HG02840 (cell line): ENCODE results near the gene PAPSS1.
"Not testable (repeated sequence)": the region's sequence is repeated elsewhere in the genome, so short reads cannot be mapped to it uniquely, and the experiment has no call there.

Experiments used
- ATAC-seq: cut with Tn5 transposase; IDR thresholded peaks from one replicate; pipeline ENCODE4 v1.9.1; 2021; ENCODE audit warnings: mild to moderate bottlenecking, moderate library complexity, moderate number of reproducible peaks; ENCODE audit not compliant: unreplicated experiment, low FRiP score

The PAPSS1 gene

DNA sequence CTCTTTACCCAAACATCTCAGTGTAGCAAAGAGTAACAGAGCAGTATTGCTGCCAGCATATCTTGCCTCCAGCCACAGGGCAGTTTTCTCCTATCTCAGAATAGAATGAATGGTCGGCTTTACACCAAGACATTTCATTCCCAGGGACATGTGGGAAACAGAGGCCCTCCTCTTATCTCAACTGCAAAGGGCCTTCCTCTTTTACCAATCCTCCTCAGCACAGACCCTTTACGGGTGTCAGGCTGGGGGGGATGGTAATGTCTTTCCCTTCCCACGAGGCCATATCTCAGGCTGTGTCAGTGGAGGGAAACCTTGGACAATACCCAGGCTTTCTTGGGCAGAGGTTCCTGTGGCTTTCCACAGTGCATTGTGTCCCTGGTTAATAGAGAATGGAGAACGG, 9.0 kb upstream of the PAPSS1 start:
- not testable (repeated sequence) for ATAC-seq

DNA sequence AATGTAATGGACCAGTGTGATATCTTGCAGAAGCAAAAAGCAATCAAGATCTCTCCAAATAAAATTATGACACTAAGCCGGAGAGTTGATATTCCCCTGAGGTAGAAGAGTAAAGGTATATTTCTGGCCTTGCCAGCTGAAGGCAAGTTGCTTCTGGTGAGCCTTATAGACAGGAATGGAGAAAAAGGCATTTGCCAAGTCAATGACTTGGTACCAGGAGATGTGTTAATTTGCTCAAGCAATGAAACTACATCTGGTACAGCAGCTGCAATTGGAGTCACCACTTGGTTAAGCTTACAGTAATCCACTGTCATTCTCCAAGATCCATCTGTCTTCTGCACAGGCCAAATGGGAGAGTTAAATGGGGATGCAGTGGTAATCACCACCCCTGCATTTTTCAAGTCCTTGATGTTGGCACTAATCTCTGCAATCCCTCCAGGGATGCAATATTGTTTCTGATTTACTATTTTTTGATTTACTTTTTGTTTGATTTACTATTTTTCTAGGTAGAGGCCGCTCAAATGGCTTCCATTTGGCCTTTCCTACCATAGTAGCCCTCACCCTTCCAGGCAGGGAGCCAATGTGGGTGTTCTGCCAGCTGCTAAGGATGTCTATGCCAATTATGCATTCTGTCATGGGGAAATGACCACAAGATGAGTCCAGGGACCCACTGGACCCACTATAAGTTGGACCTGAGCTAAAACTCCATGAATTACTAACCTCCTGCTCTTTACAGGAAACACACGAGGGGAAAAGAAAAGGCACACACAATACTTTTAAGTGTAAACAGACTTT, 6.3 kb upstream of the PAPSS1 start:
- not testable (repeated sequence) for ATAC-seq

DNA sequence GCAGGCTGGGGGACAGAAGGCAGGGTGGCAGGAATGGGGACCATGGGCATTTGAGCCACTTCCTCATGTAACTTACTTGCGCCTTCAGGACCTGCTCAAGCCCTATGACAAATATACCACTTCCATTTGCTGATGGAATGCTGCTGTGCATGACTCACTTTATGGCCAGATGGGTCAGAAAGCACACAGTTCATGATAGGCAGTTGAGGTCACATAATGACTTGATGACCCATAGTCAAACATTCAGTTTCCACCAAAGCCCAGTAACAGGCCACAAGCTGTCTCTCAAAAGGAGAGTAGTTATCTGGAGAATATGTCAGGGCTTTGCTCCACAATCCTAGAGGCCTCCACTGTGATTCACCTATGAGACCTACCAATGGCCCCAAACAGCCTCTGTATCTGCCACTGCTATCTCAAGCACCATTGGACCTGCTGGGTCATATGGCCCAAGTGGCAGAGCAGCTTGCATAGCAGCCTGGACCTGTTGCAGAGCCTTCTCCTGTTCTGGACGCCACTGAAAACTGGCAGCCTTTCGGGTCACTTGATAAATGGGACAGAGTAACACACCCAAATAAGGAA, 5.3 kb upstream of the PAPSS1 start:
- ATAC-seq = no peak

DNA sequence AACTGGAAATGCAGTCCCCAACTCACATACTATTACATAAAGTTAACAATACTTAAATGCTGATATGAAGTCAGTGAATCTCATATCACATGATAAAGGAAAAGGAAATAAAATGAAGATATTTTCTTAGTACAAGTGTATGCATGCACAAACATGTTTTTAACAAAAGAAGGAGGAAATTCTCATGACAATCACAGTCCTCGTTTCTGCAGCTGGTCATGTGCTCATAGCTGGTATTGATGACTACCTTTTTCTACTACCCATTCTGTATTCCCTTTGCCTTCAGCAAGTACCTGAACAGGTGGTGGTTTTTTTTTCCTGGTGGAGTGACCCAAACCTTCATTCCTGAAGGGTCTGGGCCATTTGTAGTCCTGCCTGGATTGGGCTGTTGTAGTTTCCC, 3.3 kb upstream of the PAPSS1 start:
- not testable (repeated sequence) for ATAC-seq

DNA sequence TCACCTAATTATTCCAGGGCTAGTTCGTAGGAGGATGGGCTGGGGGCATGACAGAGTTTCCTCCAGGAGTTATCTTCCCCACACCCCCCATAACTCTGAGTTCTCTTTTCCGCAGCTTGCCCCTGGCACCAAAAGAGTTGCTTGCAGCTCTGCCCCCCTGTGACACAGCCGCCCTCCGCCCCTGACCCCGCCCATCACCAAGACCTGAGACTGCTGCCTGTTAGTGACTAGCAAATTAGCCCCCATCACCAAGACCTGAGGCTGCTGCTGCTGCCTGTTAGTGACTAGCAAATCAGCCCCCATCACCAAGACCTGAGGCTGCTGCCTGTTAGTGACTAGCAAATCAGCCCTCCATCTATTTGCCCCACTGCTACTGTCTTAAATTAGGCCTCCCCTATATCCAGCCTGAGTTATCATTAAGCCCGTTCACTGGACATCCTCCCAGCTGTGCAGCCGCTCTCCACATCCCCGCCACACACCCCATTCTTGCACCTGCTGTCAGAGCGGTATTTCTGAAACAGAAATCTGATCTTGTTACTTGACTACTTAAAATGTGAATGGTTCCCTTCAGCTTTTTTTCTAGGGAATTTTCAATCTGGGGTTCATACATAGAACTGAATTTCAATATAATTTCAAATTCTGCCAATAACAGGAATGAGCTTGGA, 1.5 kb upstream of the PAPSS1 start:
- ATAC-seq = no peak

DNA sequence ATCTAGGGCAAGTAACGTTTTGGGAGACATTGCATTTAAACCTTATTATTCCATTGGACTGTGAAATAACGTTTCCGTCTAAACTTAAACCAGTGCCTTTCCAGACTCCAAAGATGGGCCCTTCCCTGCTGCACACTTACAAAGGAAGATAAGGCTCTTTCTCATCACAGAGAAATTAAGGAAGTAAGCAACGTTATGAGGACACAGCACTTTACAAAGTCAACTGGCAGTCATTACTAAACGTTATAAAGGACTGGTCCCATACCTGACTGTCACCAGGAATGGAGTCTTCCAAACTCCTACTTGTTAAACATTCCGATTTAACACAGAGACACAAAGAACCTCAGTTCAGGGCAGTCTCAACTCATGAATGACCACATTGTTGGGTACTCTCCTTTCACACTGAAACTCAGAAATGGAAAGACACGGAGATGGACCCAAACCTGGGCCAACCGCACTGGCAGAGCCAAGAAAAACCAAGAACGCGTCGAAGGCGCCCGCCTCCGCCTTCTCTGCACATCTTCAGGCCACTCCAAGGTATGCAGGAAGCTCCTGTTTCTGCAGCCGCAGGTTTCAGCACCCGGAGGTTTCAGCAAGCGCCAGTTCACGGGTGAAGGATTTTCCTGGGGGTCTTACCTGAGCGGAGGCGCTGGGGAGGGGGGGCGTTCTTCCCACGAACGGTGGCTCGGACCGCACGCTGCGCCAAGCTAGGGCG, 670 bp downstream of the PAPSS1 start:
- peak; percentile 1 for ATAC-seq

DNA sequence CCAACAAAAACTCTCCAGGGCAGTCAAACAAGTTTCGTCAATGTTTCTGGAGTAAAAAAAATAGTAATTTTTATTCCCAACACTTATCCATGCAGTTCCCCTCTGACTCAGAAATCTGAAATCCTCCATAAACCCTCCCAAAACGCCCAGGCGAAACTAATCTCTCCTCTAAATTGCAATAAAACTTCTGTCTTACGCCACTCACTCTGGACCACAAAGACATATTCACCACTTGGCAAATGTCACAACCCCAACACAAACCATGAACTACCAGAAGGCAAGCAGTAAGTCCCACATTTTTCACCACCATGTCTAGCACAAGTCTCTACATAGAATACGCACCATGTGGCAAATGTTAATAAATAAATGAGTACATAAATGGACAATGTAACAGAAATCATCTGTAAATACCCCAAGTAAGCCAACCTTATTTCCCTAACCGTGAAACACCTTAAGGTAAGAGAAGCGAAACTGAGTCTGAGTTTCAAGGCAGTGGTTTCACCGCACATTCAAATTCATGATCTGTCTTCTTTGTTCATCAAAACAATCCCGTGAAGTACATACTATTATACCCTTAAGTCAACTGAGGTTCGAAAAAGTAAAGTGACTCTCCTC, 1.6 kb downstream of the PAPSS1 start:
- peak; percentile 25 for ATAC-seq

DNA sequence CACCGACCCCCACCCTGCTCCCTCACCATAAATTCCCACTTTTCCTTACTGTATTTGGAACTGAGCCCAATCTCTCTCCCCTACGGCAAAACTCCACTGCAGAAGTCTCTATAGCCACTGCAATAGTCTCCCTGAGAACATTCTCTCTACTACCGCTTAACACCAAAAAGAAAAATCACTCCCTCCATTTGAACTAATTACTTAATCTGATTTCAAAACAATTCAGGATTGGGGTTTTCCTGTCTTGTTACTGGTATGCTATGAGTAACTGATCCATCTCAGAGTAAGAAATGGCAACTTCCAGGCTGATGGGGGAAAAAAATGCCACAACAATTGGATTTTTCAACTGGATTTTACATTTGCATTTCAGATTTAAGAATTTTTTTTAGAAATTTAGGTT, 5.8 kb downstream of the PAPSS1 start:
- ATAC-seq = no peak

DNA sequence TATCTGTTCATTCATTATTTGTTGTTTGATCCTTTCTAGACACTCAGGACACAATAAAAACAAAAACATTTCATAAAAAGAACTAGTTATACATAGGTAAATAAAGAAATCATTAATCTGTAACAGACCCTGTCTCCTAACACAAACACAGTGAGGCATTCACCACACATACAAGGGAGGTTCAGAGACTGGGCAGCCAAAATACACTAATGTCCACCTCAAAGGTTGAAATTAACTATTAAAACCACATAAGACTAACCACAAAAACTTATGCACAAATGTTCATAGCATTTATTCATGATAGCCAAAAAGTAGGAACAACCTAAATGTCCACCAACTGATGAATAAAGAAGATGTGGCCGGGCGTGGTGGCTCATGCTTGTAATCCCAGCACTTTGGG, 7.8 kb downstream of the PAPSS1 start:
- ATAC-seq = no peak

DNA sequence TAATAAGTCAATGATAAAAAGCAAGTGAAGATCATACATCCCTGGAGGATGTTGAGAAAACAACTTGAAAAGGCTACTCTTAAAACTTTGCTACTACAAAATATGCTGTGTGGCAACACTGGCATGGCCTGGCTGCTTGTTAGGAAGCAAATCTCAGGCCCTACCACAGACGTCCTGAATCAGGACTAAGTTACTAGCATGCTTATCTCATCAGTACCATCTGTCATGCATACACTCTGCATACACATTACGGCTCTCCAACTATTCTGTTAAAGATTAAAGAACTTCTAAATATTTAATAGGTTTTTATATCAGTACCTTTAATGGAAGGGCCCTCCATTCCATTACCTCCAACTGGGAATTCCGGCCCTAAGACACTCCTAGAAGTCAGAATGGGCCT, 8.2 kb downstream of the PAPSS1 start:
- ATAC-seq = no peak

DNA sequence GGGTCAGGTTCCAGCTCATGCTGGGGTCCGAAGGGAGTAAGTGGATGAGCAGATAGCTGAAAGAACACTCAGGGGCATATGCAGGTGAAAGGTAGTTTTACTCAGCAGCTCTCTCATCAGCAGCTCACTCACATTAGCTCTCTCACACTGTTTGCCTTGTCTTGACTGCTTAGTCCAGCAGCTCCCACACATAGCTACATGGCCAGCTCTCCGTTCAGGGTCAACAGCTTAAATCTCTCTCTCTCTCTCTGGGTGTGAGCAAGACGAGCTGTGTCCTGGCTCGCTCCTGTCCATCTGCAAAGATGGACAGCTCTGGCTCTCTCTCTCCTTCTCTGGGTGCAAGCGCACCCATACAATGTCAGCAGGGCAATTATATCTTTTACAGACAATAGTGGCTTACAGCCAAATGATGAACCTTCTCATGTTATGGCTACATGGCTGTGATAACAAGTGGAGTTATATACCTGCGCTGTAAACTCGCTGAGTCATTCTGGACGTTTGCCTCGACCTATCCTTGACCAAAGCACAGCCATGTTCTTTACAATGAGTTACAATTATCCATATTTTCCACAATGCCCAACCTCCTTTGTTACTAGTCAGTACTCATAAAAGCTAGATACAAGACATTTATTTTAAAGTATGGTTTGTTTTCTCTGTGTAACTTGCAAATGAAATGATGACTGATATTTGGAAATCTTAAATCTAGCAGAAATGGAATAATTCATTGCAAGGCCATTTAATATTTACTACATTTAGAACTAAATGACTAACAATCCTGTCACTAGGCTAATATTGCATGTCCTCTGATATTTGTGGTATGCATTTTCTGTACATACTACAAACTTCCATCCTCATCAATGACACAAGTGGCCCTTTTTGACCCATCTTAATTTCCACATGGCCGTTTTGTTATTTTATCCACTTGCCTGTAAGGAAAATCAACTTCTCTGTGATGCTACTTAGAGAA, 9.3 kb downstream of the PAPSS1 start:
- no peak for ATAC-seq

DNA sequence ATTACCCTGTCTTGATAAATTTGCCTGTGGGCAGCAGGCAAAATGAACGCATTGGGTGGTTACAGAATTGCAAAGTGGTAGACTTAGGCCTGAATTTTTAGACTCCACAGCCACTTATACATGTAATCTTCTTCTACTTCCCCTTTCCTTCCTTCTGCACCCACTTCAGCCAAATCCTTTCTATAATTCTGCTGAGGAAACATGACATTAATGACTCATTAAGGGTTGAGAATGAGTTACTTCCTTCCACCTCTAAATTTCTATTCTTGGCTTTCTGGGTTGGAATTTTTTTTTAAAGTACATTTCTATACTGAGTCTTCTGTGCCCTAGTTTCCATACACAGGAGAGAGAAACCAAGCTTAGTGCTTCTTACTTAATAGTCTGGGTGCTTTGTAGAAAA, 10.1 kb downstream of the PAPSS1 start:
- no peak for ATAC-seq

DNA sequence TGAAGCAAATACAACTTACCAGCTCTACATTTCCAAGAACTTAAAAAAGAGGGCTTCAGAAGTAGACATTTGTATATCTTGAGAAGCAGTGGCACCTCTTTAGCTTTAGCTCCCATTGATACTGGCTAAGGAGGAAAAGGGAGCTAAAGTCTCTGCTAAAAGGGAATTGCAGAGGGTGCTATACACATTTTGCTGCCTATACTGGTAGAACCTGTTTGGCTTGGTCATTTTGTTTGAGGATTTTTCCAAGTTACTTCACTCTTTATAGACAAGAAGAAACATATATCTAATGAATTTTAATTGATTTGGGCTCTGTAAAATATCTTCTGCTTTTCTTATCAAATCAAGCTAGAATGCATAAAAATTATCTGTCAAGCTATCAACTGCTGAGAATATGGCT, 11.8 kb downstream of the PAPSS1 start:
- no peak for ATAC-seq

DNA sequence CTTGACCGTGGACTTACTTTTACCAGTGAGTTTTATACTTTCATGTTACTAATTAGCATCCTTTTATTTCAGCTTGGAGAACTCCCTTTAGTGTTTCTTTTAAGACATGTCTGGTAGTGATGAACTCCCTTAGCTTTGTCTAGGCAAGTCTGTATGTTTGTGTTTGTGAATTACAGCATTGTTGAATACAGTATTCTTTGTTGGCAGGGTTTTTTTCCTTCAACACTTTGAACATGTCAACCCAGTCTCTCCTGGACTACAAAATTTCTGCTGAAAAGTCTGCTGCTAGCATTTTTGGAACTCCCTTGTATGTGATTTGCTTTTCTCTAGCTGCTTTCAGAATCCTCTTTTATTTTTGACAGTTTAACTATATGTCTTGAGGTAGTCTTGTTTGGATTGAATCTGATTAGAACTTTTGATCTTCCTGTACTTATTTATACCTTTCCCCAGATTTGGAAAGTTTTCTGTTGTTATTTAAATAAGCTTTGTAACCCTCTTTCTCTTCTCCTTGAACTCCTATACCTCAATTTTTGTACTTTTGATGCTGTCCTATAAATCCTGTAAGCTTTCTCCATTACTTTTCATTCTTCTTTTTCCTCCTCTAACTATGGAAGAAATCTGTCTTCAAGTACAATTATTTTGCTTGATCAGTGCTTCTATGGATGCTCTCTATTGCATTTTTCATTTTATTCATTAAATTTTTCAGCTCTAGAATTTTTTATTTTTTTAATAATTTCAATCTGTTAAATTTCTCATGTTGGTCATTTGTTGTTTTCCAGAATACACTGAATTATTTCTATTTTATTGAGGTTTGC, 14.1 kb downstream of the PAPSS1 start:
- no peak for ATAC-seq

DNA sequence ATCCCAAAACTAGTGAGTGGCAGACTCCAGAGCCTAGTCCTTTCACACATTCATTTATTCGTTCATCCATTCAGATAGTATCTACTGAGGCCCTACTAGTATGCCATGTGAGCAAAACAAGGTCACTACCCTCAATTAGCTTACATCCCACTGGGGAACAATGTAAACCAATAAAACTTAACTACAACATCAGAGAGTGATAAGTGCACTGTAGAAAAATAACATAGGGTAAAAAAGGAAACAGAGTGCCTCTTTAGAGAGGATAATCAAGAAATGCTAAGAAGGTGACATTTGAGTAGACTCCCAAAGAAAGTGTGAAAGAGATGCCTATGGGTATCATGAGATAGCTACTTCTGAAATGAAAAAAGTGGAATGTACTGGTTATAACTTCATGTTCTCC, 18.5 kb downstream of the PAPSS1 start:
- no peak for ATAC-seq

DNA sequence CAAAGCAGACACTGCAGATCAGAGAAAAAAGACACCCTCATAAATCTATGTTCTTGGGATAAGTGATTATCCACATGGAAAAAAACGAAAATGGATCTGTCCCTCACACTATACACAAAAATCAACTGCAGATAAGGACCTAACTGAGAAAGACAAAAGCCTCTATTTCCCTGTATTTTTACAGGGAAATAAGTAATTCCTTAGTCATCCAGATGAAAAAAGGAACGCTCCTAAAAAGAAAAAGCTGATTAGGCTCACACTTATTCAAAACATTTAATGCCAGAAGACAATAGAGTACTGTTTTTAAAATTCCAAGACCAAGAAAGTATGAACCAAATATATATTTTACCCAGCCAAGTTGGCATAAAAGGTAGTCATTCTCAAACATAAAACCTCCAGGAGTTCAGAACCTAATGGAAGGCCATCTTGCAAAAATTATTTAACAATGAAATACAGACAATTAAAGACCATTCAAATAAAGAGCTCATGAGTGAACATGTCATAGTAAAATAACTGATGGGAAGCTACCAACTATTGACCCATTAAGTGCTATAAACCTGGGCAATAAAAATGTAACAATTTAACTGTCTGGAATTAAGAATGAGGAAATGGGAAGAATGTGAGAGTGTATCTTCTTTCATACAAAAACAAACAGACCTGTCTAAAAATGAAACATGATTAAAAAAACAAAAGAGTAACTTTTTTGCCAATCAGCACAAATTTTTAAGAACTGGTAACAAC, 20.4 kb downstream of the PAPSS1 start:
- no peak for ATAC-seq

DNA sequence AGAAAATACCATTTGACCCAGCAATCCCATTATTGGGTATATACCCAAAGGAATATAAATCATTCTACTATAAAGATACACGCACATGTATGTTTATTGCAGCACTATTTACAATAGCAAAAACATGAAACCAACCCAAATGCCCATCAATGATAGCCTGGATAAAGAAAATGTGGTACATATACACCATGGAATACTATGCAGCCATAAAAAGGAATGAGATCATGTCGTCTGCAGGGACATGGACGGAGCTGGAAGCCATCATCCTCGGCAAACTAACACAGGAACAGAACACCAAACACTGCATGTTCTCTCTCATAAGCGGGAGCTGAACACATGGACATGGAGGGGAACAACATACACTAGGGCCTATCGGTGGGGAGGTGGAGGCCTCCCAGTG, 23.8 kb downstream of the PAPSS1 start:
- ATAC-seq = not testable (repeated sequence)

DNA sequence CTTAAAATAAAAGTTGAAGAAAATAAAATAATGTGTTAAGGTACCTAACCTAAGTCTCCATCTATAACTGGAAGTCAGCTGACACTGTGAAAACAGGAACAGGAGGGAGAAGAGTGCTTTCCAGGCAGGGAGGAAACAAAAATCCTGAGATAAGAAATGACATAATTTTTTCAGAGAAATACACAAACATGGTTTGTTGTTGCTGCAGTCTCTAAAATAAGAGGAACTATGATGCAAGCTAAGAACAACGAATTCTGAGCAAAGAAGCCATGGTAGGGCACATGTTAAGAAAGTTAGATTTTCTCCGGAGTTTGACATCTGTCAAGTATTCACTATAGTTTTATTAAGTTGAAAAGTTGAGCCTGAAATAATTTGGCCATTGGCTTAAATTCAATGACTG, 26.9 kb downstream of the PAPSS1 start:
- no peak for ATAC-seq
